ENCODE data around the gene CCDC74B.
"Not testable (repeated sequence)": the region's sequence is repeated elsewhere in the genome, so short reads cannot be mapped to it uniquely, and the experiment has no call there.

Gene CCDC74B

GRCh38 chr2:130154773-130155765 is 10.2 kb upstream of the CCDC74B start:
- Histone ChIP-seq H3K4me1 (no peaks in the 10 kb centered on the region), H3K4me3 (ENCODE audit: low read depth, low read length) (no peak overlapping the region), H3K27me3 (no peaks in the 10 kb centered on the region), H3K36me3 (no peaks in the 10 kb centered on the region), H3K9me3 (no peaks in the 10 kb centered on the region)
- DNase-seq, result no peak
- TF ChIP-seq CTCF (IDR thresholded peaks at IDR 0.05; ENCODE audit: low read depth, low read length), result no peak

- H3K36me3 ChIP-seq; DNase-seq; H3K4me3 ChIP-seq (ENCODE audit: low read depth, low read length): not testable (repeated sequence)
These were observed 9.5 kb upstream of the CCDC74B start for GRCh38 chr2:130154423-130154770.

GRCh38 chr2:130153721-130154422 is 9.0 kb upstream of the CCDC74B start:
- not testable (repeated sequence) for H3K27me3 ChIP-seq; H3K4me1 ChIP-seq; DNase-seq; H3K36me3 ChIP-seq; H3K9me3 ChIP-seq; H3K4me3 ChIP-seq (ENCODE audit: low read depth, low read length)

More at GRCh38 chr2:130154423-130154770, 9.5 kb upstream of the CCDC74B start:
- not testable (repeated sequence) for H3K9me3 ChIP-seq, H3K27me3 ChIP-seq, H3K4me1 ChIP-seq

GRCh38 chr2:130152816-130153595 is 8.1 kb upstream of the CCDC74B start:
- no peaks in the 10 kb centered on the region for H3K9me3 ChIP-seq
- H3K27me3 ChIP-seq, result no peaks in the 10 kb centered on the region
- DNase-seq, result no peak
- H3K36me3 ChIP-seq, result no peaks in the 10 kb centered on the region
- no peak overlapping the region for H3K4me3 ChIP-seq (ENCODE audit: low read depth, low read length)
- no peaks in the 10 kb centered on the region for H3K4me1 ChIP-seq
- no peak for TF ChIP-seq CTCF (IDR thresholded peaks at IDR 0.05; ENCODE audit: low read depth, low read length)

GRCh38 chr2:130152136-130152815 is 7.4 kb upstream of the CCDC74B start:
- H3K4me1 ChIP-seq; H3K4me3 ChIP-seq (ENCODE audit: low read depth, low read length); DNase-seq; H3K9me3 ChIP-seq; H3K27me3 ChIP-seq; H3K36me3 ChIP-seq: not testable (repeated sequence)

- not testable (repeated sequence) for H3K4me3 ChIP-seq (ENCODE audit: low read depth, low read length); DNase-seq; H3K36me3 ChIP-seq; H3K9me3 ChIP-seq; H3K27me3 ChIP-seq; H3K4me1 ChIP-seq
These were observed 6.2 kb upstream of the CCDC74B start for GRCh38 chr2:130151145-130151512.

- no peak for DNase-seq
- Histone ChIP-seq H3K36me3 (no peaks in the 10 kb centered on the region), H3K9me3 (no peaks in the 10 kb centered on the region), H3K4me3 (ENCODE audit: low read depth, low read length) (no peak overlapping the region), H3K4me1 (no peaks in the 10 kb centered on the region), H3K27me3 (no peaks in the 10 kb centered on the region)
- no peak for TF ChIP-seq CTCF (IDR thresholded peaks at IDR 0.05; ENCODE audit: low read depth, low read length)
These were observed 5.6 kb upstream of the CCDC74B start for GRCh38 chr2:130150181-130151144.

GRCh38 chr2:130148515-130148914 is 3.6 kb upstream of the CCDC74B start:
- not testable (repeated sequence) for DNase-seq

GRCh38 chr2:130143266-130144039 is 1.5 kb downstream of the CCDC74B start:
- not testable (repeated sequence) for H3K9me3 ChIP-seq; H3K4me1 ChIP-seq; H3K4me3 ChIP-seq (ENCODE audit: low read depth, low read length); DNase-seq; H3K27me3 ChIP-seq; H3K36me3 ChIP-seq

More at GRCh38 chr2:130148515-130148914, 3.6 kb upstream of the CCDC74B start:
- H3K4me1 ChIP-seq; H3K27me3 ChIP-seq; H3K9me3 ChIP-seq; H3K4me3 ChIP-seq (ENCODE audit: low read depth, low read length); H3K36me3 ChIP-seq: not testable (repeated sequence)

Data from BE2C (cell line).